DOHH2 (cell line): ENCODE results near the gene RRP1B.

ENCODE experiments used
- EZH2phosphoT487 ChIP-seq: fragments of 200-600 bp; sonication (generic); IDR thresholded peaks from 2 replicates; pipeline ENCODE4 v1.6.1; 2017; ENCODE audit warnings: borderline replicate concordance, mild to moderate bottlenecking, antibody characterized with exemption, low read length, moderate library complexity, mixed read lengths
- TF ChIP-seq, protein P1 (sequence below): fragments of 200-600 bp; sonication (generic); IDR thresholded peaks from one replicate; pipeline ENCODE4 v1.5.1; 2014; ENCODE audit warnings: antibody characterized with exemption, mild to moderate bottlenecking, low read depth, low read length; ENCODE audit not compliant: poor library complexity, severe bottlenecking

DNA sequence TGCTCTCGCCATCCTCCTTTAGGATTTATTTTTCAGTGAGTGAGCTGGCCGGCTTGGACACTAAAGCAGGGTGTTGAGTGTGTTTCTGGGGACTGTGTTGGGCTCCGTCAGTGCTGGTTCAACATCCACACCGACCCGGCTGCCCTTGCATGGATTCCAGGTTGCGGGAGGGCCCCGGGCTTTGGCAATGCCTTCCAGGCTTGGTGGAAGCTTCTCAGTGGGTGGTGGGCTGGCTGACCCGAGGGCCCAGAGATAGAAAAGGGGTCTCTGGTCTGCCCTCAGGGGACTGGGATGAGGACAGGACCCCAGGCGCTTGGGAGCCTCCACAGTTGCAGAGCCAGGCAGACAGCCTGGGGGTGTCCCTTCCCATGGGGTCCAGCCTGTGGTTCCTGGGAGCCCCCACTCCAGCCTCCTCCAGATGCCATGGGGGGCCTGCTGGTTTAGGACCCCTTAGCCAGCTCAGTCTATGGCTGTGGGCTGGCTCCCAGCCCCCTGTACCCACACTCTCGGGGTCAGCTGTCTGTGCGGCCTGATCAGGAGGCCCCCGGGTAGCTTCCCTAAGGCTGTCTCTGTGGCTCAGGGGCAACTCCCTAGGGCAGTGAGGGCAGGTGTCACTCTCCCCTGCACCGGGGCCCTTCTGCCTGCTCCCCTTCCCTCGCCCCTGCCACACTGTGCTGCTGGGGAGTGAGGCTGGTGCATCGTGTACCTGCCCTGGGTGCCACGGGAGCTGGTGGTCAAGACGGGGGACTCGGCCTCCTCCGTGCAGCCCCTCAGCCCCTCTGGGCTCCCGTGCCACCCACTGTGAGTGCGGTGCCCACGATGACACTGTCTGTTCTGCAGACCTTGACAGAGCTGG lies 76.1 kb downstream of the RRP1B start:
- TF ChIP-seq, protein P1, sequence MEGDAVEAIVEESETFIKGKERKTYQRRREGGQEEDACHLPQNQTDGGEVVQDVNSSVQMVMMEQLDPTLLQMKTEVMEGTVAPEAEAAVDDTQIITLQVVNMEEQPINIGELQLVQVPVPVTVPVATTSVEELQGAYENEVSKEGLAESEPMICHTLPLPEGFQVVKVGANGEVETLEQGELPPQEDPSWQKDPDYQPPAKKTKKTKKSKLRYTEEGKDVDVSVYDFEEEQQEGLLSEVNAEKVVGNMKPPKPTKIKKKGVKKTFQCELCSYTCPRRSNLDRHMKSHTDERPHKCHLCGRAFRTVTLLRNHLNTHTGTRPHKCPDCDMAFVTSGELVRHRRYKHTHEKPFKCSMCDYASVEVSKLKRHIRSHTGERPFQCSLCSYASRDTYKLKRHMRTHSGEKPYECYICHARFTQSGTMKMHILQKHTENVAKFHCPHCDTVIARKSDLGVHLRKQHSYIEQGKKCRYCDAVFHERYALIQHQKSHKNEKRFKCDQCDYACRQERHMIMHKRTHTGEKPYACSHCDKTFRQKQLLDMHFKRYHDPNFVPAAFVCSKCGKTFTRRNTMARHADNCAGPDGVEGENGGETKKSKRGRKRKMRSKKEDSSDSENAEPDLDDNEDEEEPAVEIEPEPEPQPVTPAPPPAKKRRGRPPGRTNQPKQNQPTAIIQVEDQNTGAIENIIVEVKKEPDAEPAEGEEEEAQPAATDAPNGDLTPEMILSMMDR = no peak
- no peak for TF ChIP-seq EZH2phosphoT487
